Stomach smooth muscle (tissue), 2 donors: Measurements from ENCODE around the gene ILKAP.

ENCODE experiments used
- H3K27ac ChIP-seq: one replicate; pipeline ENCODE4 v1.7.0; 2013; ENCODE audit warnings: mild to moderate bottlenecking, low read length, inconsistent platforms
- H3K27me3 ChIP-seq, 2 donors: one replicate each; pipeline ENCODE4 v1.7.0; 2013; ENCODE audit warnings: low read length in 2 of 2; ENCODE audit not compliant: insufficient read depth in 2 of 2, control insufficient read depth in 1 of 2
- H3K36me3 ChIP-seq, 2 donors: one replicate each; pipeline ENCODE4 v1.7.0; 2013; ENCODE audit warnings: low read length in 2 of 2; ENCODE audit not compliant: control insufficient read depth in 2 of 2, insufficient read depth in 2 of 2
- H3K4me1 ChIP-seq: one replicate; pipeline ENCODE4 v1.7.0; 2013; ENCODE audit warnings: low read length; ENCODE audit not compliant: control insufficient read depth, insufficient read depth
- H3K4me3 ChIP-seq, 2 donors: one replicate each; pipeline ENCODE4 v1.7.0; 2013; ENCODE audit warnings: low read length in 2 of 2
- H3K9ac ChIP-seq, 2 donors: one replicate each; pipeline ENCODE4 v1.7.0; 2013; ENCODE audit warnings: low read length in 2 of 2, mild to moderate bottlenecking in 1 of 2
- H3K9me3 ChIP-seq, 2 donors: one replicate each; pipeline ENCODE4 v1.7.0; 2013; ENCODE audit warnings: low read length in 2 of 2; ENCODE audit not compliant: control insufficient read depth in 2 of 2
- donor health status: healthy.
- donor health status: Pancreatic carcinoma.

ILKAP gene

GRCh38 chr2:238125127-238125885 lies 78.2 kb downstream of the ILKAP start:
- Histone ChIP-seq H3K27me3 (peaks cover 0 to 2% of the 10 kb centered on the region in 2 donors), H3K27ac (no peak overlapping the region), H3K36me3 (no peaks in the 10 kb centered on the region), H3K4me1 (peaks cover 6% of the 10 kb centered on the region), H3K4me3 (no peak overlapping the region), H3K9ac (no peak overlapping the region), H3K9me3 (no peaks in the 10 kb centered on the region)

GRCh38 chr2:238124488-238125126 lies 78.9 kb downstream of the ILKAP start:
- Histone ChIP-seq H3K27me3 (peaks cover 0 to 2% of the 10 kb centered on the region in 2 donors), H3K9ac (no peak overlapping the region), H3K4me3 (no peak overlapping the region), H3K27ac (no peak overlapping the region), H3K9me3 (no peaks in the 10 kb centered on the region), H3K4me1 (peaks cover 8% of the 10 kb centered on the region), H3K36me3 (no peaks in the 10 kb centered on the region)

- Histone ChIP-seq H3K4me1 (peaks cover 8% of the 10 kb centered on the region), H3K9ac (no peak overlapping the region), H3K27me3 (peaks cover 0 to 2% of the 10 kb centered on the region in 2 donors), H3K4me3 (no peak overlapping the region), H3K9me3 (no peaks in the 10 kb centered on the region), H3K36me3 (no peaks in the 10 kb centered on the region), H3K27ac (no peak overlapping the region)
These were observed 79.5 kb downstream of the ILKAP start for GRCh38 chr2:238123991-238124470.

GRCh38 chr2:238123218-238123971 lies 80.1 kb downstream of the ILKAP start:
- H3K9ac ChIP-seq, result no peak overlapping the region

GRCh38 chr2:238122287-238123217 lies 80.9 kb downstream of the ILKAP start:
- peaks cover 0 to 3% of the 10 kb centered on the region in 2 donors for H3K27me3 ChIP-seq
- no peaks in the 10 kb centered on the region for H3K9me3 ChIP-seq
- H3K36me3 ChIP-seq, result no peaks in the 10 kb centered on the region
- H3K4me3 ChIP-seq, result no peak overlapping the region
- no peak overlapping the region for H3K9ac ChIP-seq
- peaks cover 8% of the 10 kb centered on the region for H3K4me1 ChIP-seq
- H3K27ac ChIP-seq, result no peak overlapping the region

More at GRCh38 chr2:238123218-238123971, 80.1 kb downstream of the ILKAP start:
- Histone ChIP-seq H3K9me3 (no peaks in the 10 kb centered on the region), H3K4me1 (peaks cover 8% of the 10 kb centered on the region), H3K4me3 (no peak overlapping the region), H3K36me3 (no peaks in the 10 kb centered on the region), H3K27ac (no peak overlapping the region), H3K27me3 (peaks cover 0 to 2% of the 10 kb centered on the region in 2 donors)

- Histone ChIP-seq H3K27me3 (peaks cover 0 to 11% of the 10 kb centered on the region in 2 donors), H3K4me1 (peaks cover 4% of the 10 kb centered on the region), H3K9me3 (no peaks in the 10 kb centered on the region), H3K36me3 (no peaks in the 10 kb centered on the region), H3K27ac (no peak overlapping the region), H3K4me3 (no peak overlapping the region), H3K9ac (no peak overlapping the region)
These were observed 81.8 kb downstream of the ILKAP start for GRCh38 chr2:238121511-238122286.

GRCh38 chr2:238120463-238121298 lies 82.8 kb downstream of the ILKAP start:
- Histone ChIP-seq H3K27me3 (peaks cover 0 to 10% of the 10 kb centered on the region in 2 donors), H3K36me3 (no peaks in the 10 kb centered on the region), H3K9ac (no peak overlapping the region)

More at GRCh38 chr2:238120463-238121298, 82.8 kb downstream of the ILKAP start:
- Histone ChIP-seq H3K4me3 (no peak overlapping the region), H3K9me3 (no peaks in the 10 kb centered on the region), H3K27ac (no peak overlapping the region), H3K4me1 (peaks cover 3% of the 10 kb centered on the region)
